Fibroblast of pulmonary artery (primary cell): Measurements from ENCODE around the gene FAM170B.
A peak's percentile ranks its signal among the peaks of the same experiment; 100 is the strongest.

ENCODE experiments used
- DNase-seq: peaks from one replicate; pipeline ENCODE4 v3.0.0-alpha.2; 2010; ENCODE audit warnings: low read depth
- H3K4me3 ChIP-seq: replicated peaks from 2 replicates; pipeline ENCODE4 v1.5.1; 2011; ENCODE audit warnings: low read depth, mild to moderate bottlenecking, control low read depth, low read length, moderate library complexity
- TF ChIP-seq, protein P1 (sequence below): IDR thresholded peaks from 2 replicates; pipeline ENCODE4 v1.5.1; 2011; ENCODE audit warnings: mild to moderate bottlenecking, control low read depth, low read length, inconsistent platforms; ENCODE audit errors: missing control alignments

Gene FAM170B

DNA sequence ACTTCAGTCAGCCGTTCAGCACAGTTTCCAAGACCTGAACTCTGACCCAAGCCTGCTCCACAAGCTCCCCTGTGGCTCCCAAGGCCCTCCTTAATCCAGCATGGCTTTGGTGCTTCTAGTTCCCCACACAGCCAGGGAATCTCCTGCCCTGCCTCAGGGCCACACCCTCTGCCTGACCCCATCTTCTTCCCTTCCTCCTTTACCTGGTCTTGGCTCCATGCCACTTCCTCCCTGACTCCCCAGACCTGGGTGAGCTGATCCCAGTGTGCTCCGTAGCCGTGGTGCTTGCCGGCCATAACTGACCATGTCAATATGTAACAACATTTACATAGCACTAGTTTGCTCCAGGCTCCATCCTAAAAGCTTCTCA is 34.3 kb upstream of the FAM170B start:
- TF ChIP-seq, protein P1, sequence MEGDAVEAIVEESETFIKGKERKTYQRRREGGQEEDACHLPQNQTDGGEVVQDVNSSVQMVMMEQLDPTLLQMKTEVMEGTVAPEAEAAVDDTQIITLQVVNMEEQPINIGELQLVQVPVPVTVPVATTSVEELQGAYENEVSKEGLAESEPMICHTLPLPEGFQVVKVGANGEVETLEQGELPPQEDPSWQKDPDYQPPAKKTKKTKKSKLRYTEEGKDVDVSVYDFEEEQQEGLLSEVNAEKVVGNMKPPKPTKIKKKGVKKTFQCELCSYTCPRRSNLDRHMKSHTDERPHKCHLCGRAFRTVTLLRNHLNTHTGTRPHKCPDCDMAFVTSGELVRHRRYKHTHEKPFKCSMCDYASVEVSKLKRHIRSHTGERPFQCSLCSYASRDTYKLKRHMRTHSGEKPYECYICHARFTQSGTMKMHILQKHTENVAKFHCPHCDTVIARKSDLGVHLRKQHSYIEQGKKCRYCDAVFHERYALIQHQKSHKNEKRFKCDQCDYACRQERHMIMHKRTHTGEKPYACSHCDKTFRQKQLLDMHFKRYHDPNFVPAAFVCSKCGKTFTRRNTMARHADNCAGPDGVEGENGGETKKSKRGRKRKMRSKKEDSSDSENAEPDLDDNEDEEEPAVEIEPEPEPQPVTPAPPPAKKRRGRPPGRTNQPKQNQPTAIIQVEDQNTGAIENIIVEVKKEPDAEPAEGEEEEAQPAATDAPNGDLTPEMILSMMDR: no peak
- no peak for DNase-seq

DNA sequence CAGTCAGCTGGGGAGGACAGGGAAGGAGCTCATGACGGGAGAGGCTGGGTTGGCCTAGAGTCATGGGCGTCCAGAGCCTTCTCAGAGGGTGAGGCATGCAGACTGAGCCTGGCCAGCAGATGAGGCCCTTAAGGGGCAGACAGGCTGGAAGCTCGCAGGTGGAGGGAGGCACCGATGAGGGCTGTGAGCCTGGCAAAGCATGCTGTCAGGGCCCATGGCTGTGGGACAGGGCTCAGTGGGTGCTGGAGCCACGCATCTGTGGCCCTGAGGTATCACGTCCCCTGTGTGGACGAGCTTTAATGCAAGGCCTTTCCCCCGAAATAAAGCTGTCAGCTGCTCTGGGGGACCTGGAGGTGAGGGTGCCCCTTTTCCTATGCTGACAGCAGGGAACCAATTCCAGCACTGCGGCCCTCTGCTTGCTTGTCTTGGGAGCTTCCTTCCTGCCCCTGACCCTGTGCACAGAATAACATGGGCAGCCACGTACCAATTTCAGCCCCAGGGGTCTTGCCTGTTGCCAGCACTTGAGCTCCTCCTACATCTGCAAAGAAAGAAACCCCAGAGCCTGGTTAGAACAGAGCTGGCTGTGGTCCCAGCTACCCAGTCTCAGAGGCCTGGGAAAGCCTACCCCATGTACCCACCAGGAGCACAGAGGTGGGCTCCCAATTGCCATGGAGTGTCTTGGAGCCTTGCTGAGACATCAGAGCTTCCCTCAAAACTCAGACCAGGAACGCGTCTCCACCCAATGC is 33.8 kb upstream of the FAM170B start:
- H3K4me3 ChIP-seq: no peak overlapping the region
- no peak for DNase-seq
- TF ChIP-seq, protein P1: no peak

More for the DNA sequence above, 34.3 kb upstream of the FAM170B start:
- no peak overlapping the region for H3K4me3 ChIP-seq

DNA sequence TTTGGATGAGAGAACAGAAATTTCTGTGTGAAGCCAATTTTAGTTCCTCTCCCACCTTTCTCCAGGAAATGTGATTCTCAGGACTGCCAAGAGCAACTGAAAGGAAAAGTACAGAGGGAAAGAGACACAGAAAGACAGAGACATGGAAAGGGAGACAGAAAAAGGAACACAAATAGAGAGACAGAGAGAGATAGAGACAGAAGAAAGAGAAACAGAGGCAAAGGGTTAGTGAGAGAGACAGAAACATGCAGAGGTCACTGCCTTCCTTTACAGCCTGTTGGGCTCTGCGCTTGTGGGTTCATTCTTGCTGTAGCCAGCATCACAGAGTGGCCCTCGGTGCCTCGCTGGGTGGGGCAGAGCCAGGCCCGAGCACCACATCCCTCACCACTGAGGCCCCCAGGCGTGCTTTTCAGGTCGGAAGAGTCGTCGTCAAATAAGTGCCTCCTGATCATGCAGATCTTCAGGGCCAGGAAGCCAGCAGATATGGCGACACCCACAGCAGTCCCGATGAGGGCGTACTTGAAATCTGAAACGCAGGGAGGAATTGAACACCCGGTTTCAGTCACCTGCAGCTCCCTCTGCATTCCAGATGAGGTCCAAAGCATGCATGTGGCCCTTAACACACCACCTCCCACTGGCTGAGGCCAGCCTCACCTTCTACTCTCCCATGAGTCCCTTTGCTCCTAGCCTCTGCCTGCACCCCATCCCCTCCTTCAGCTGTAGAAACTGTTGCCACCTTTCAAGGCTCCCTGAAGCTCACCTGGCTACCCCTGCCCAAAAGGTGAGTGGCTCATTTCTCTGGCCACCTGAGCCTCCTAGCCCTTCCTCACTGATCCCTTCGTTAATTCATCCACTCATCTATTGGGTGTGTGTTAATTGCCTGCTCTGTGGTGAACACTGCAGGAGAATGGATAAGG is 32.9 kb upstream of the FAM170B start:
- TF ChIP-seq, protein P1: no peak
- DNase-seq: no peak

DNA sequence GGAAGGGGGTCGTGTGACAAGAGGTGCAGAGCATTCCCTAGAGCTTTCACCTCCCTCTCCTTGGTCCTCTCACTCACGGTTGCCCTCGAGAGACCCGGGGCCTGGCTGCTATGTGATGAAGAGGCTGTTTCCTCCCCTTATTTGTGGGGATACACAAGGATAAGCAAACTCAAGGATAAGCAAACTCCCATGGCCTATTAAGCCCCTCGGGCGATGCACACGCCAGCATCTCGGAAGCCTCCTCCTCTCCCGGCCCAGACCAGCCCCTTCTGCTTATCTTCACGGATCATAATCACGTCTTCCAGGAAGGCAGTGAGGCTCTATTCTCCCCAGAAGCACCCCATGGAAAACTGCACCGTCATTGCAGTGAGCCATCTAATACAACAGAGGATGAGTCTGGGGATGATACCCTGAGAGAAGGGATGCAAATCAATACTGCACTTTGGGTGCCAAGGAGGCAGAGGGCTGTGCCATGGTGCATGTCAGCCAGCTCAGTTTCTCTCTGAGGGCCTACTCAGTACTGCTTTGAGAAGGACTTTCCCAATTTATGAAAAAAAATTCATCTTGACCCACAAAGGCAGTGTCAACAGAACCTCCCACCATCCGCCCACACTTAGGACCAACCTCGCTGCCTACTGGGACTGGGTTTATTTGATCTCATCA is 32.1 kb upstream of the FAM170B start:
- TF ChIP-seq, protein P1: no peak
- H3K4me3 ChIP-seq: no peak overlapping the region
- DNase-seq: no peak

More for the DNA sequence above, 32.9 kb upstream of the FAM170B start:
- no peak overlapping the region for H3K4me3 ChIP-seq

DNA sequence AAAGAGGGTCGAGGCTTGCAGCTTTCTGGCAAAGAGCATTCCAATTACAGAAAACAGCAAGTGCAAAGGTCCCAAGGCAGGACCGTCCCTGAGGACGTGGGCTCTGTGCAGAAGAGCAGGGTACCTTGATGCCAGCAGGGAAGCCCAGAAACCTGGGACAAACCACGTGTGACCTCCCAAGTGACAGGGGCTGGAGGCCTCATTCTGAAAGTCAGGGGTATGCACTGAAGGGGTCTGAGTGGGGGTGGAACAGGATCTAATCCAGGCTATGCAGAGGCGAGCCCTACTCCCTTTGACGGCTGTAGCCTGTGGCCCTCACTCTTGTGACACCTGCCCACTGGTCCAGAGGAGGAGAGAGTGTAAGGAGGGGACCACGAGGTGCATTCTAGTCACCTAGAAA is 31.4 kb upstream of the FAM170B start:
- DNase-seq: no peak
- no peak overlapping the region for H3K4me3 ChIP-seq
- TF ChIP-seq, protein P1: no peak

DNA sequence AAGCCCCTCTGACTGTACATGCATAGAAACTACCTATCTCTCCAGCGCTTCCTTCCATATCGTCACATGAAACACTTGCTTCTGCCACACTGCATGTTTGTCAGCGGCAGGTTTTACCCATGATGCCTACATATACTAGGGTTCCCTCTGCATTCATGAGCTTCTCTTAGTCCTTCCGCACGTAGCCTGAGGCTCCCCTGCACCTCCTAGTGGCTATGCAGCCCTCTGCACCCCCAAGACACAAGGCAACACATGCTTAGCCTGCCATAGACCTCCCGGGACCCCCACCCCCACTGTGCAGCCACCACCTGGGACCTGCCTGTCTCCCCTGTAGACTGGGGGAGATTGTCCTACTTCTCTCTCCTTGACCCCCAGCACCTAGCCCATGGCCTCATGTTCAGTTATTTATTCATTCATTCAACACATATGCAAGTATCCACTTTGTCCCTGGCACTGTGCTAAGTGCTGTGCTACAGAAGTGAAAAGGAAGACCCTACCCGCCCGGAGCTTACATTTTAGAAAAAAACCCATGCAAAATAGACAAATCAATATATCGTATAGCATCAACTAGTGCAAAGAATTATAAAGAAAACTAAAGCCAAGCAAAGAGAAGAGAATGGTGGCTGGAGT is 30.9 kb upstream of the FAM170B start:
- TF ChIP-seq, protein P1: peak; percentile 62
- no peak overlapping the region for H3K4me3 ChIP-seq
- DNase-seq: peak; percentile 40
